HepG2 (cell line): Measurements from ENCODE around the gene PLEKHO1. TPM values are rescaled to one million over a fixed set of nuclear protein-coding genes. Genes with fewer than 3 reads are reported as not detected.

Experiments
- ATAC-seq: fragments of 200-7000 bp; cut with Tn5 transposase; 3 replicates; pipeline ENCODE4 v1.9.1; 2020; ENCODE audit warnings: mild to moderate bottlenecking, moderate library complexity
- BruUV-seq: library from RNA; stranded (reverse); fragments of 400-500 nt; replicated peaks from 2 replicates; lab custom pipeline; 2021; lab: Mats Ljungman, UMichigan
- CTCF ChIA-PET: fragments of 300-600 bp; formaldehyde crosslinking; extraction: SDS; loops from one replicate; lab custom pipeline; 2021; ENCODE audit warnings: low total read pairs, inconsistent platforms, low intra/inter-chr PET ratio; lab: Yijun Ruan, JAX
- POLR2A ChIA-PET: fragments of 350-600 bp; sonication (Branson Sonifier 250); formaldehyde crosslinking; loops from one replicate; lab custom pipeline; 2020; ENCODE audit warnings: antibody characterized with exemption, inconsistent platforms; lab: Yijun Ruan, JAX
- DNase-seq: peaks from one replicate; pipeline ENCODE4 v3.0.0-alpha.2; 2015; ENCODE audit warnings: low spot score
- FAIRE-seq: peaks from 3 replicates; lab custom pipeline; 2011; peaks lifted over from hg19 to GRCh38; lab: Jason Lieb, UNC
- H2AFZ ChIP-seq: one replicate; pipeline ENCODE4 v1.6.1; 2011; ENCODE audit warnings: low read length, inconsistent platforms
- H3K27ac ChIP-seq: fragments of 300-600 bp; 3 replicates; pipeline ENCODE4 v1.8.0; 2011; ENCODE audit warnings: mixed run types, mild to moderate bottlenecking, mixed read lengths, low read length, inconsistent platforms; ENCODE audit not compliant: insufficient read depth; ENCODE audit errors: extremely low read length
- H3K27me3 ChIP-seq, 2 experiments: fragments of 200-600 bp in 1 of 2; 2 replicates in 1 of 2; 3 replicates in 1 of 2; pipeline versions ENCODE4 v1.6.0 to v1.8.0; 2011; ENCODE audit warnings: low read length in 2 of 2, mild to moderate bottlenecking in 2 of 2, moderate library complexity in 2 of 2, inconsistent platforms in 1 of 2; ENCODE audit not compliant: insufficient read depth in 2 of 2, control insufficient read depth in 1 of 2
- H3K36me3 ChIP-seq, 2 experiments: fragments of 200-600 bp in 1 of 2; replicated peaks in 1 of 2; 2 replicates in 1 of 2; 3 replicates in 1 of 2; pipeline versions ENCODE4 v1.5.1 to v1.8.0; 2011; ENCODE audit warnings: low read length in 2 of 2, inconsistent platforms in 1 of 2; ENCODE audit not compliant: insufficient read depth in 2 of 2, control insufficient read depth in 1 of 2
- H3K4me1 ChIP-seq: 2 replicates; pipeline ENCODE4 v1.5.1; 2012; ENCODE audit warnings: low read length, inconsistent platforms; ENCODE audit not compliant: insufficient read depth
- H3K4me2 ChIP-seq: 2 replicates; pipeline ENCODE4 v1.6.0; 2011; ENCODE audit warnings: low read depth, low read length, inconsistent platforms
- H3K4me3 ChIP-seq, 3 experiments: fragments of 200-600 bp in 1 of 3; sonication (generic), shearing (Covaris generic) in 1 of 3; replicated peaks in 1 of 3; 2 replicates each; pipeline ENCODE4 v1.5.1; 2011 to 2016; ENCODE audit warnings: low read length in 3 of 3, inconsistent platforms in 2 of 3, low read depth in 2 of 3, mild to moderate bottlenecking in 2 of 3, control low read depth in 1 of 3, mixed read lengths in 1 of 3; ENCODE audit not compliant: insufficient read depth in 1 of 3
- H3K79me2 ChIP-seq: one replicate; pipeline ENCODE4 v1.6.1; 2011; ENCODE audit warnings: low read length, inconsistent platforms; ENCODE audit not compliant: insufficient read depth
- H3K9ac ChIP-seq: 2 replicates; pipeline ENCODE4 v1.6.0; 2011; ENCODE audit warnings: mild to moderate bottlenecking, low read depth, low read length, inconsistent platforms; ENCODE audit not compliant: insufficient read depth
- H3K9me3 ChIP-seq: 2 replicates; pipeline ENCODE4 v1.5.1; 2012; ENCODE audit warnings: mild to moderate bottlenecking, low read length
- H4K20me1 ChIP-seq: 2 replicates; pipeline ENCODE4 v1.6.0; 2011; ENCODE audit warnings: inconsistent platforms, mild to moderate bottlenecking, low read length, moderate library complexity; ENCODE audit not compliant: insufficient read depth
- ATRX ChIP-seq: sonication (generic); formaldehyde crosslinking; IDR thresholded peaks from 2 replicates; pipeline ENCODE4 v1.4.0; 2020; ENCODE audit warnings: missing genetic modification reagents, borderline replicate concordance
- MIXL1 ChIP-seq: IDR thresholded peaks from 2 replicates; pipeline ENCODE4 v1.6.1; 2016
- SMARCE1 ChIP-seq: fragments of 450-650 bp; IDR thresholded peaks from 2 replicates; pipeline ENCODE4 v1.6.1; 2017; ENCODE audit warnings: borderline replicate concordance
- TBL1XR1 ChIP-seq: fragments of 150-350 bp; IDR thresholded peaks from 2 replicates; pipeline ENCODE4 v1.6.1; 2014; ENCODE audit warnings: borderline replicate concordance, low read length; ENCODE audit not compliant: partially characterized antibody
- UBTF ChIP-seq: sonication (generic); formaldehyde crosslinking; IDR thresholded peaks from 2 replicates; pipeline ENCODE4 v1.4.0; 2020; ENCODE audit warnings: mild to moderate bottlenecking, missing genetic modification reagents
- ZBTB33 ChIP-seq: sonication (generic); formaldehyde crosslinking; IDR thresholded peaks from 2 replicates; pipeline ENCODE4 v1.4.0; 2020; ENCODE audit warnings: missing genetic modification reagents
- ZNF205 ChIP-seq: IDR thresholded peaks from 2 replicates; pipeline ENCODE4 v1.6.1; 2018; ENCODE audit warnings: missing biosample characterization, missing genetic modification reagents
- ZNF251 ChIP-seq: sonication (generic); formaldehyde crosslinking; IDR thresholded peaks from 2 replicates; pipeline ENCODE4 v1.9.0; 2021; ENCODE audit warnings: mild to moderate bottlenecking, missing genetic modification reagents
- WGBS: methylation state at CpG from one replicate; pipeline ENCODE4 v1.1.6; 2017; ENCODE audit warnings: low lambda C conversion rate; 5-methylcytosine and 5-hydroxymethylcytosine counted together
- in situ Hi-C: cut with HindIII; loops from 2 replicates; pipeline ENCODE4 v1.10.0; 2017; ENCODE audit warnings: low pct_unique_long_range_greater_than_20kb; ENCODE audit not compliant: extremely low pct_ligation_motif_present
- intact Hi-C: fragments of 100-400 bp; cut with micrococcal nuclease; formaldehyde crosslinking; loops from one replicate; pipeline ENCODE4 v1.10.0; 2022; ENCODE audit not compliant: unreplicated experiment
- polyA plus RNA-seq, 8 experiments: library from polyadenylated mRNA; depleted of rRNA in 3 of 8; stranded (reverse) in 7 of 8; unstranded in 1 of 8; fragments of >200 nt; fragmentation: Illumina TruSeq in 4 of 8; extraction: Trizol in 4 of 8; gene quantifications; 2 replicates each; pipeline versions ENCODE4 v1.2.1 to v1.2.3, GENCODE V29; 2011 to 2016; ENCODE audit warnings: low read depth in 4 of 8, missing spikeins in 1 of 8, mixed read lengths in 1 of 8; ENCODE audit not compliant: insufficient read depth in 1 of 8
- total RNA-seq, 5 experiments: library from RNA; depleted of rRNA; stranded (reverse); fragments of >200 nt; fragmentation: Illumina TruSeq; extraction: Trizol; gene quantifications; 2 replicates each; pipeline ENCODE4 v1.2.3, GENCODE V29; 2016; ENCODE audit warnings: low read depth in 1 of 5

PLEKHO1 gene
- total and polyA plus RNA-seq, 2 of the 13 experiments (the other 11 are each of a cell fraction or from before 2014, with no cell fraction given): 9.8 to 10.1 TPM

GRCh38 chr1:150162862-150163706 lies 13.4 kb downstream of the PLEKHO1 start (continued):
- TF ChIP-seq SMARCE1: no peak
- no peak for TF ChIP-seq UBTF
- TF ChIP-seq ATRX (CRISPR knock-in tag): no peak

- H3K27ac ChIP-seq: no peak overlapping the region
- H3K4me1 ChIP-seq: peaks cover 42% of the 10 kb centered on the region
- H3K9me3 ChIP-seq: no peaks in the 10 kb centered on the region
- H3K79me2 ChIP-seq: no peaks in the 10 kb centered on the region
- 0 out of 2 replicates have a peak overlapping the region, but pooled peaks have one; percentile 93 for H3K4me2 ChIP-seq
- ATAC-seq: no peak
- WGBS: 80% methylated on average over 1 of the region's 5 CpGs
- no peak overlapping the region for H3K4me3 ChIP-seq
- no peaks in the 10 kb centered on the region for H4K20me1 ChIP-seq
- peaks cover 1 to 13% of the 10 kb centered on the region in 2 experiments; a peak in 2 of 5 replicates for H3K27me3 ChIP-seq
- no peak for TF ChIP-seq ZNF205 (CRISPR knock-in tag)
- no peak for TF ChIP-seq ZNF251
- no peak for TF ChIP-seq TBL1XR1
- TF ChIP-seq ZBTB33 (CRISPR knock-in tag): peak; percentile 22; the same call in 1 of the 2 replicates
- TF ChIP-seq MIXL1: no peak
- BruUV-seq: no TSS peak
- H2AFZ ChIP-seq: no peak overlapping the region
- no peaks in the 10 kb centered on the region for H3K36me3 ChIP-seq
- intact Hi-C loops: loop anchor here (5.0 to 10.0 kb wide), 2 partner anchors 97 to 199 kb away; partner anchors contain the start of gene VPS45
- POLR2A ChIA-PET: no interaction called here
- FAIRE-seq: no peak
- no peak for DNase-seq
- in situ Hi-C loops: no loop called here
- CTCF ChIA-PET: no interaction called here
- H3K9ac ChIP-seq: no peak overlapping the region
Observed at GRCh38 chr1:150164224-150164623, 14.5 kb downstream of the PLEKHO1 start.
